Measurements from ENCODE around the gene HDDC2. TPM values are rescaled to one million over a fixed set of nuclear protein-coding genes. Genes with fewer than 3 reads are reported as not detected.

Gene HDDC2
- total RNA-seq, 1 donor from 2014 or later: 69.5 TPM

DNA sequence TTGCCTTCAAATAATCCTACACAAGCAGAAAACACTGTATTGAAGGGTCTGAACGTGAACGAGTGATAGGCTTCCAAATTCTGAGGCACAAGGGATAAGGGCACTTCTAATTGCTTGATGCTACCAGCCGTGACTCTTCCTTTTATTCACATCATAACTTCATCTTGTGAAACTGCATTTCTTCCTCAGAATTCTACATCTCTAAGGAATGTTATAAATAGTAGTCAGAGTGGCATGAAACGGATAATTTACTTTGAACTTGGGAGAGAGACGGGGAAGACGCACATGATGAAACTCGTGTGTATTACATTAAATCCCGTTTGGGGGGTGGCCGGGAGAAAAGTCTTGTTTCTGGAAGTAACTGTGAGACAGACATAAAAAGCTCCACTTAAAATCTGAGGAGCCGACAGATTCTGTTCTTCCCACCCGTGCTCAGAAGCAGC is 754 bp downstream of the HDDC2 start:
- intact Hi-C loops (cut with DNase I): loop anchor here (10.0 kb wide), 1 partner anchor 146 kb away; the partner anchor contains the start of gene TPD52L1
- DNase-seq (ENCODE audit: extremely low spot score in 2 of 2): no peak
- Histone ChIP-seq H3K4me1 (peaks cover 24% of the 10 kb centered on the region), H3K9me3 (no peaks in the 10 kb centered on the region), H3K36me3 (peaks cover 0 to 23% of the 10 kb centered on the region in 2 donors), H3K27ac (peak overlapping the region; percentile 85), H3K27me3 (no peaks in the 10 kb centered on the region), H3K4me3 (peak overlapping the region; percentile 66 to 87)
- peak in 1 of 3 experiments; percentile 18 for TF ChIP-seq CTCF (IDR thresholded peaks at IDR 0.05)
- TF ChIP-seq POLR2A (IDR thresholded peaks at IDR 0.05): no peak

DNA sequence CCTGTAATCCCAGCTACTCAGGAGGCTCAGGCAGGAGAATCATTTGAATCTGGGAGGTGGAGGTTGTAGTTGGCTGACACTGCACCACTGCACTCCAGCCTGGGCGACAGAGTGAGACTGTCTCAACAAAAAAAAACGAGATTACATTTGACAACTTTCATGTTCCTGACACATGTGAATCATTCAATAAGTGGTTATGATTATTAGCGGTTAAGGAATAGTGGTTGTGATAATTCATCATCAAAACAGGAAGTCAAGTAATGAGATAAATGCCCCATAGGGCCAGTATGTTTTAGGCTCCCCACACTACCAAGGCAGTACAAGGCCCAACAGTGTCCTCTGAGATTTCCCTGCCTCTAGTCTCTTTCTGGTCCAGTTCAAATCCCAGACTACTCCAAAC is 2.5 kb downstream of the HDDC2 start:
- Histone ChIP-seq H3K27ac (no peak overlapping the region), H3K4me1 (peaks cover 40% of the 10 kb centered on the region), H3K27me3 (no peaks in the 10 kb centered on the region), H3K9me3 (no peaks in the 10 kb centered on the region), H3K4me3 (no peak overlapping the region), H3K36me3 (peaks cover 0 to 34% of the 10 kb centered on the region in 2 donors)
- intact Hi-C loops (cut with DNase I): no loop called here
- no peak for TF ChIP-seq CTCF (IDR thresholded peaks at IDR 0.05)
- no peak for TF ChIP-seq POLR2A (IDR thresholded peaks at IDR 0.05)
- no peak for TF ChIP-seq POLR2AphosphoS5 (IDR thresholded peaks at IDR 0.05; ENCODE audit: insufficient read depth in 1 of 2, low read depth in 1 of 2)
- DNase-seq (ENCODE audit: extremely low spot score in 2 of 2): no peak

- Histone ChIP-seq H3K27me3 (no peaks in the 10 kb centered on the region), H3K36me3 (peaks cover 0 to 39% of the 10 kb centered on the region in 2 donors), H3K4me1 (peaks cover 48% of the 10 kb centered on the region), H3K27ac (no peak overlapping the region), H3K4me3 (no peak overlapping the region), H3K9me3 (no peaks in the 10 kb centered on the region)
- no peak for TF ChIP-seq POLR2A (IDR thresholded peaks at IDR 0.05)
- TF ChIP-seq CTCF (IDR thresholded peaks at IDR 0.05): no peak
- no peak for TF ChIP-seq POLR2AphosphoS5 (IDR thresholded peaks at IDR 0.05; ENCODE audit: insufficient read depth in 1 of 2, low read depth in 1 of 2)
- no peak for DNase-seq (ENCODE audit: extremely low spot score in 2 of 2)
- intact Hi-C loops (cut with DNase I): no loop called here
Measured at GRCh38 chr6:125296471-125296870, 5.3 kb downstream of the HDDC2 start.

DNA sequence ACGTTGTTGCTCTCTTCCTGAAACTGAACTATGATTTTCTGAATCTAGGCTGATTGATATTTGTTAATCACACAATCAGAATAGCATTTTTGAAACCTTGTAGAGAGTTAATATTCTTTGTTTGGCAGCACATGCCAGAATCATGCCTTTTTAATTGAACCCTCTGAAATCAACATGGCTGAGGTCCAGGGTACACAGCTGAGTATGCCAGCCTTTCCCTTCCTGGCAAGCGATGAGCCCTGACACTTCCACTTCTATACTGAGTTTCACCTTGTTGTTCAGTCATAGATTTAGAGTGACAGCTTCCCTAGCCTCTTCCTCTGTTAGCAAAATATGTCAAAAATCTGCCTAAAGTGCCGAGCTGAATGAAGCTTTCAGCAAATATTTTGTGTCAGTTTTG is 6.8 kb downstream of the HDDC2 start:
- Histone ChIP-seq H3K4me1 (peaks cover 36% of the 10 kb centered on the region), H3K27ac (no peak overlapping the region), H3K9me3 (no peaks in the 10 kb centered on the region), H3K36me3 (peaks cover 0 to 43% of the 10 kb centered on the region in 2 donors), H3K4me3 (no peak overlapping the region), H3K27me3 (no peaks in the 10 kb centered on the region)
- no peak for TF ChIP-seq POLR2AphosphoS5 (IDR thresholded peaks at IDR 0.05; ENCODE audit: insufficient read depth in 1 of 2, low read depth in 1 of 2)
- TF ChIP-seq POLR2A (IDR thresholded peaks at IDR 0.05): no peak
- no peak for TF ChIP-seq CTCF (IDR thresholded peaks at IDR 0.05)
- DNase-seq (ENCODE audit: extremely low spot score in 2 of 2): no peak
- intact Hi-C loops (cut with DNase I): no loop called here

DNA sequence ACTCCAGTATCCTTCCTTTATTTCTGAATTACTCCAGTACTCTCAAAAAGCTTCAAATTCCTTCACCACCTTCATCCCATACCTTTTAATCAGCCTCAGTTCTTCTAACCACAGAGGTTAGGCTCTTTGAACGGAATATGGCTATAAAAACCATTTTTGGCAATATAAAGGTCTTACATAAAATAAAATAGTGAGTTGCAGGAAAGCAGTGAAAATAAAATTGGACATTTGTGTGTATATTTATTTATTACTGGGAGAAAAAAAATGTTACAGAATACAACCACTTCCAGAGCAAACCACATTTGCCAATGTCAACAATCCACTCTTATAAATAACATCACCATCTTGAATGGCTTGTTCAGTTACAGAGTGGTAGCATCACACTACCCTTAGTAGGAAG is 7.7 kb downstream of the HDDC2 start:
- DNase-seq (ENCODE audit: extremely low spot score in 2 of 2): no peak
- no peaks in the 10 kb centered on the region for H3K27me3 ChIP-seq
- TF ChIP-seq POLR2A (IDR thresholded peaks at IDR 0.05) (no peak), POLR2AphosphoS5 (IDR thresholded peaks at IDR 0.05; ENCODE audit: insufficient read depth in 1 of 2, low read depth in 1 of 2) (no peak), CTCF (IDR thresholded peaks at IDR 0.05) (no peak)
- no peak overlapping the region for H3K4me3 ChIP-seq
- peaks cover 27% of the 10 kb centered on the region for H3K4me1 ChIP-seq
- no peaks in the 10 kb centered on the region for H3K9me3 ChIP-seq
- H3K36me3 ChIP-seq: peaks cover 0 to 34% of the 10 kb centered on the region in 2 donors
- H3K27ac ChIP-seq: no peak overlapping the region
- intact Hi-C loops (cut with DNase I): no loop called here
